K562 (cell line): ENCODE measurements around the gene ACSM5. TPM values are rescaled to one million over a fixed set of nuclear protein-coding genes. Genes with fewer than 3 reads are reported as not detected.

ENCODE experiments used
- ATAC-seq: fragments of 200-7000 bp; cut with Tn5 transposase; 3 replicates; pipeline ENCODE4 v1.9.1; 2020; ENCODE audit warnings: moderate library complexity
- BruUV-seq: library from RNA; stranded (reverse); fragments of 400-500 nt; replicated peaks from 2 replicates; lab custom pipeline; 2021; lab: Mats Ljungman, UMichigan
- CTCF ChIA-PET: fragments of 300-600 bp; formaldehyde crosslinking; extraction: SDS; loops from one replicate; lab custom pipeline; 2021; ENCODE audit warnings: low intra/inter-chr PET ratio; lab: Yijun Ruan, JAX
- POLR2A ChIA-PET: fragments of 300-600, 350-650 bp; sonication (Branson Sonifier 250); formaldehyde crosslinking; extraction: SDS; loops from one replicate; lab custom pipeline; 2021; ENCODE audit warnings: antibody characterized with exemption, inconsistent platforms; lab: Yijun Ruan, JAX
- DNase-seq, 4 experiments: peaks; one replicate each; pipeline versions ENCODE4 v3.0.0 to v3.0.0-alpha.2; 2011 to 2018; ENCODE audit warnings: low spot score in 3 of 4, mixed read lengths in 3 of 4; ENCODE audit errors: extremely low read depth in 1 of 4
- FAIRE-seq: peaks from 2 replicates; lab custom pipeline; 2011; peaks lifted over from hg19 to GRCh38; lab: Jason Lieb, UNC
- H2AFZ ChIP-seq: 2 replicates; pipeline ENCODE4 v1.6.0; 2011; ENCODE audit warnings: low read depth, low read length, control low read depth, inconsistent platforms
- H3K27ac ChIP-seq: fragments of 200-600 bp; 3 replicates; pipeline ENCODE4 v1.8.0; 2011; ENCODE audit warnings: low read depth, mild to moderate bottlenecking, control low read depth, inconsistent platforms, low read length, moderate library complexity, mixed read lengths; ENCODE audit errors: extremely low read depth
- H3K27me3 ChIP-seq, 2 experiments: fragments of 300-600 bp in 1 of 2; 2 replicates in 1 of 2; 3 replicates in 1 of 2; pipeline versions ENCODE4 v1.6.0 to v1.8.0; 2011; ENCODE audit warnings: inconsistent platforms in 2 of 2, low read length in 2 of 2, mild to moderate bottlenecking in 1 of 2, mixed read lengths in 1 of 2, moderate library complexity in 1 of 2; ENCODE audit not compliant: control insufficient read depth in 2 of 2, insufficient read depth in 2 of 2
- H3K36me3 ChIP-seq: fragments of 300-600 bp; 3 replicates; pipeline ENCODE4 v1.8.0; 2011; ENCODE audit warnings: mild to moderate bottlenecking, low read length, inconsistent platforms; ENCODE audit not compliant: control insufficient read depth, insufficient read depth
- H3K4me1 ChIP-seq, 2 experiments: fragments of 200-600 bp in 1 of 2; replicated peaks in 1 of 2; 2 replicates in 1 of 2; 3 replicates in 1 of 2; pipeline versions ENCODE4 v1.5.1 to v1.8.0; 2011; ENCODE audit warnings: inconsistent platforms in 2 of 2, low read length in 2 of 2, mild to moderate bottlenecking in 1 of 2, mixed read lengths in 1 of 2, moderate library complexity in 1 of 2; ENCODE audit not compliant: control insufficient read depth in 2 of 2, insufficient read depth in 2 of 2
- H3K4me2 ChIP-seq: 2 replicates; pipeline ENCODE4 v1.6.1; 2011; ENCODE audit warnings: low read length, control low read depth, inconsistent platforms, mixed read lengths; ENCODE audit not compliant: insufficient read depth
- H3K4me3 ChIP-seq: fragments of 200-600 bp; sonication (generic), shearing (Covaris generic); 2 replicates; pipeline ENCODE4 v1.5.1; 2016; ENCODE audit warnings: control low read depth, inconsistent platforms
- H3K79me2 ChIP-seq: fragments of 200-600 bp; 3 replicates; pipeline ENCODE4 v1.8.0; 2011; ENCODE audit warnings: low read length, inconsistent platforms; ENCODE audit not compliant: control insufficient read depth, insufficient read depth
- H3K9ac ChIP-seq, 2 experiments: 2 replicates each; pipeline versions ENCODE4 v1.6.0 to v1.6.1; 2011; ENCODE audit warnings: low read depth in 2 of 2, low read length in 2 of 2, control low read depth in 1 of 2, inconsistent platforms in 1 of 2, mild to moderate bottlenecking in 1 of 2, mixed read lengths in 1 of 2; ENCODE audit not compliant: insufficient read depth in 1 of 2
- H3K9me1 ChIP-seq: one replicate; pipeline ENCODE4 v1.6.0; 2011; ENCODE audit warnings: inconsistent platforms, mild to moderate bottlenecking, low read length, moderate library complexity; ENCODE audit not compliant: control insufficient read depth, insufficient read depth
- H3K9me3 ChIP-seq: replicated peaks from 2 replicates; pipeline ENCODE4 v1.5.1; 2011; ENCODE audit warnings: low read depth, low read length, inconsistent platforms; ENCODE audit not compliant: control insufficient read depth, insufficient read depth
- H4K20me1 ChIP-seq: replicated peaks from 2 replicates; pipeline ENCODE4 v1.6.1; 2011; ENCODE audit warnings: low read length, inconsistent platforms, mixed read lengths; ENCODE audit not compliant: control insufficient read depth, insufficient read depth
- AFF4 ChIP-seq: sonication (generic); formaldehyde crosslinking; IDR thresholded peaks from 2 replicates; pipeline ENCODE4 v1.8.0; 2023; ENCODE audit warnings: mild to moderate bottlenecking, missing genetic modification reagents
- ESRRA ChIP-seq: fragments of 450-650 bp; IDR thresholded peaks from 2 replicates; pipeline ENCODE4 v1.6.1; 2014; ENCODE audit warnings: low read depth, mild to moderate bottlenecking, moderate library complexity, borderline replicate concordance
- ETV5 ChIP-seq: sonication (generic); formaldehyde crosslinking; IDR thresholded peaks from 2 replicates; pipeline ENCODE4 v1.4.0; 2020; ENCODE audit warnings: low read depth, mild to moderate bottlenecking, missing genetic modification reagents
- FOXO4 ChIP-seq: fragments of 450-650 bp; formaldehyde crosslinking; IDR thresholded peaks from 2 replicates; pipeline ENCODE4 v1.4.0; 2020; ENCODE audit warnings: mild to moderate bottlenecking, moderate library complexity
- NFE2 ChIP-seq: IDR thresholded peaks from 2 replicates; pipeline ENCODE4 v1.6.1; 2014; ENCODE audit warnings: antibody characterized with exemption, low read depth
- THRB ChIP-seq: fragments of 450-650 bp; formaldehyde crosslinking; conservative IDR thresholded peaks from 2 replicates; pipeline ENCODE4 v1.4.0; 2022; ENCODE audit warnings: mild to moderate bottlenecking, missing genetic modification characterization
- ZNF347 ChIP-seq: fragments of 450-650 bp; formaldehyde crosslinking; IDR thresholded peaks from 2 replicates; pipeline ENCODE4 v1.4.0; 2020; ENCODE audit warnings: low read depth, mild to moderate bottlenecking, moderate library complexity
- WGBS: fragments of 100-300 bp; shearing (Covaris generic); methylation state at CpG from one replicate; pipeline ENCODE4 v1.1.6; 2016; ENCODE audit warnings: low coverage, mixed read lengths; ENCODE audit not compliant: insufficient coverage; ENCODE audit errors: missing lambda C conversion rate; 5-methylcytosine and 5-hydroxymethylcytosine counted together
- in situ Hi-C: fragments of 300-500 bp; cut with MboI; formaldehyde crosslinking; loops from 4 replicates; pipeline ENCODE4 v1.15.0; 2018; ENCODE audit warnings: inconsistent platforms, mixed read lengths
- intact Hi-C: fragments of 100-400 bp; cut with micrococcal nuclease; formaldehyde crosslinking; loops from 2 replicates; pipeline ENCODE4 v1.14.2; 2022
- polyA plus RNA-seq, 8 experiments: library from polyadenylated mRNA; depleted of rRNA in 4 of 8; stranded (reverse) in 5 of 8; unstranded in 3 of 8; fragments of >200 nt; fragmentation: Nextera tagmentation in 2 of 8; fragmentation: Illumina TruSeq in 1 of 8; extraction: Ambion mirVana in 2 of 8; extraction: Trizol in 1 of 8; gene quantifications; 2 replicates each; pipeline versions ENCODE4 v1.2.1 to v1.2.3, GENCODE V29; 2011 to 2014; ENCODE audit warnings: inconsistent platforms in 1 of 8, missing spikeins in 1 of 8
- total RNA-seq, 7 experiments: library from RNA; depleted of rRNA in 6 of 7; stranded (reverse); fragments of >200 nt in 6 of 7; fragmentation: Illumina TruSeq in 2 of 7; extraction: Trizol in 2 of 7; gene quantifications; 2 replicates each; pipeline versions ENCODE4 v1.2.1 to v1.2.3, GENCODE V29; 2011 to 2021; ENCODE audit warnings: low replicate concordance in 1 of 7

The ACSM5 gene
- total and polyA plus RNA-seq, 9 of the 15 experiments (the other 6 are each of a cell fraction or from before 2014, with no cell fraction given), result not detected

- Histone ChIP-seq H4K20me1 (peaks cover 4% of the 10 kb centered on the region; the same call in 1 of the 2 replicates), H3K9ac (no peak overlapping the region), H3K4me2 (no peak overlapping the region), H3K4me1 (no peaks in the 10 kb centered on the region), H3K4me3 (no peak overlapping the region), H3K9me1 (no peaks in the 10 kb centered on the region), H2AFZ (no peak overlapping the region), H3K79me2 (no peaks in the 10 kb centered on the region), H3K27me3 (peaks cover 0 to 36% of the 10 kb centered on the region in 2 experiments; a peak in 3 of 5 replicates), H3K36me3 (no peaks in the 10 kb centered on the region), H3K27ac (no peak overlapping the region), H3K9me3 (no peaks in the 10 kb centered on the region)
- intact Hi-C loops, result no loop called here
- ChIA-PET POLR2A (no interaction called here), CTCF (no interaction called here)
- ATAC-seq (no peak), DNase-seq (no peak), FAIRE-seq (no peak)
- in situ Hi-C loops, result no loop called here
- WGBS, result 1% methylated on average over 8 of the region's 8 CpGs
- TF ChIP-seq ZNF347 (CRISPR knock-in tag) (no peak), NFE2 (no peak), ETV5 (no peak), ESRRA (no peak)
- no TSS peak for BruUV-seq
These were observed 7.8 kb upstream of the ACSM5 start for GRCh38 chr16:20401475-20402016.

GRCh38 chr16:20402651-20403050 is 6.7 kb upstream of the ACSM5 start:
- in situ Hi-C loops (no loop called here), intact Hi-C loops (no loop called here)
- Histone ChIP-seq H3K36me3 (no peaks in the 10 kb centered on the region), H3K4me1 (no peaks in the 10 kb centered on the region), H3K79me2 (no peaks in the 10 kb centered on the region), H3K4me2 (no peak overlapping the region), H2AFZ (no peak overlapping the region), H3K9me1 (no peaks in the 10 kb centered on the region), H3K27me3 (peaks cover 2 to 37% of the 10 kb centered on the region in 2 experiments; a peak in 3 of 5 replicates), H3K4me3 (no peak overlapping the region), H3K27ac (no peak overlapping the region), H4K20me1 (peaks cover 4% of the 10 kb centered on the region; the same call in 1 of the 2 replicates), H3K9me3 (no peaks in the 10 kb centered on the region), H3K9ac (no peak overlapping the region)
- FAIRE-seq (no peak), DNase-seq (no peak), ATAC-seq (no peak)
- 0% methylated on average over 1 of the region's 2 CpGs for WGBS
- ChIA-PET CTCF (no interaction called here), POLR2A (interaction anchor here (0.7 kb wide), 1 partner anchor 403 kb away, joined by 3 read pairs; the partner anchor contains the start of genes ERI2 and REXO5)
- no TSS peak for BruUV-seq
- TF ChIP-seq THRB (CRISPR knock-in tag), result no peak
- TF ChIP-seq FOXO4 (CRISPR knock-in tag), result no peak
- TF ChIP-seq AFF4 (CRISPR knock-in tag), result no peak
